SK-MEL-5 (cell line): Measurements from ENCODE around the gene ITPR3. TPM values are rescaled to one million over a fixed set of nuclear protein-coding genes. Genes with fewer than 3 reads are reported as not detected.

Experiments used
- DNase-seq: peaks from one replicate; pipeline ENCODE4 v3.0.0-alpha.2; 2016; ENCODE audit warnings: low read depth, low spot score
- in situ Hi-C: cut with HindIII; loops from 2 replicates; pipeline ENCODE4 v1.10.0; 2016; ENCODE audit warnings: low sequenced_read_pairs, high pct_unique_total_duplicates, low pct_unique_long_range_greater_than_20kb
- total RNA-seq: library from RNA; depleted of rRNA; stranded (reverse); fragments of >200 nt; shearing (Covaris generic); gene quantifications from 2 replicates; pipeline ENCODE4 v1.2.3, GENCODE V29; 2014

The ITPR3 gene
- total RNA-seq, 1 experiment from 2014 or later: 4.3 TPM

GRCh38 chr6:33713786-33714185 lies 92.7 kb downstream of the ITPR3 start:
- in situ Hi-C loops: no loop called here
- no peak for DNase-seq

DNA sequence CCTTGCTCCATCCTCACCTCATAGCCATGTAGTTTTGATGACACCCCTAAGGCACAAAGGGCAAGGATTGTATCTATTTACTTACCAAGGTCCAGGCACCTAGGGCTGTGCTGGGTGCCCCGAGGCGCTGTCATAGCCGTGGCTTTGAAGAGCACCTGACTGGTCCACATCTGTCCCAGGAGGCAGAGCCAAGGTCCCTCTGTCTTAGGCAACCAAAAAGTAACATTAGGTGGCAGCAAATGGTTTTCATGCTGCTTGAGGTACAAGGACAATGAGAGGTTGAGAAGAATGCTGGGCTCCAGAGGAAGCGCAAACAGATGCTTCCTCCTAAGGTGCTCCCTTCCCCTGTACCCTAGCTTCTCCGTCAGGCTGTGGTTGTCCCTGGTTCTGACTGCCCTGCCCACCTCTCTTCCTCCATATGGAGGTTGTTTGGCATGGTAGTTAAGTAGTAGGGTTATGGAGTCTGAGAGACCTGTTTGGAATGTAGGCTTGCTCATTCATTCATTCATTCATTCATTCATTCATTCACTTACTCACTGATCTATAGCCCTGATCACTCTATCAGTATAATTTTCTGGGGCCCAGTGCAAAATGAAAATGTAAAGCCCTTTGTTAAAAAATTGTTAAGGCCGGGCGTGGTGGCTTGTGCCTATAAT lies 93.4 kb downstream of the ITPR3 start:
- in situ Hi-C loops: no loop called here
- DNase-seq: no peak

DNA sequence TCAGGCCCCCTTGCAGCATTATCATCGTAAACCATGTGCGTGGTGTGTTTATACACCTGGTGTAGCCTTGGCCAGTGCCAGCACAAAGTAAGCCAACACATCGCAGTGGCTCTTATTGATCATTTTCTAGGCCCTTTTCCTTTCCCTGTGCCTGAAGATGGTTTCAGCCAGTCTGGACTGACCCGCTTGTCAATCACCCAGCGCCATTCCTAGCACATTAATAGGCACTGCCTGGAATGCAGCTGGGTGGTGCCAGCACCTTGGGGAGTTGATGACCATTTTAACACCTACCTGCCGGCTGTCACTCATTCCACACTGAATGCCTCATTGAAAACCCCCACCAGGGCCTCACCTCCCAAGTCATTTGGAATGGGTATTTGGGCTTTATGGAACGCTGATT lies 95.3 kb downstream of the ITPR3 start:
- in situ Hi-C loops: no loop called here
- DNase-seq: no peak

DNA sequence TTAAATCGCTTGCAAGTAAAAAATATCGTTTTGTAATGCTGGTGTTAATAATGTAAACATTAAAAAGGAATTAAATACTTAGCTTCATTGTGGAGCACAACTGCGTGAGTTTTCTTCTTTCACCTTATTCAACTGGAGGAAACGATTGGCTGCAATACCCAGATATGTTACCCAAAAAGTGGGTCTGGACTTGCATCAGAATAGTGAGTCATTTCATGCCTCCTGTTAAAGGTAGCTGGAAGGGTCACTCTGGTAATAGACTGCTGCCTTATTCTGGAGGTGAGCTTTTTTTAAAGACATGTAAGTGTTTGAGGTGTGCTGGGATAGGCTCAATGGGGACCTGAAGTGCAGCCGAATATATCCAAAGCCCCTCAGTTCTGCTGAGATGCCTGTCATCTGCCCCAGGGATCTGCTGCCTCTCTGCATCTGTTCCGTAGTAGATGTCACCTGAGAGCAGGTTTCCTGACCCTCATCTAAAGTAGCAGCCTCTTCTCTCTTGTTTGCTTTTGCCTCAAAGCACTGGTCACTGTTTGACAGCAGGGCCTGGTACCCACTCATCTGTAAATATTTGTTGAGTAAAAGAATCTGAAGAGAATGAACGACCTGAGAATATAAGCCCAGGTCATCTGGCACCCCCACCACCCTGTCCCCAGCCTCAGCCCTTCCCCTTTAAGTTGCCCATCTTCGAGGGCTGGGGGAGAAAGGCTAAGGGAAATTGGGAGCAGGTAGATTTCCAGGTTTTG lies 95.9 kb downstream of the ITPR3 start:
- no peak for DNase-seq
- in situ Hi-C loops: no loop called here

DNA sequence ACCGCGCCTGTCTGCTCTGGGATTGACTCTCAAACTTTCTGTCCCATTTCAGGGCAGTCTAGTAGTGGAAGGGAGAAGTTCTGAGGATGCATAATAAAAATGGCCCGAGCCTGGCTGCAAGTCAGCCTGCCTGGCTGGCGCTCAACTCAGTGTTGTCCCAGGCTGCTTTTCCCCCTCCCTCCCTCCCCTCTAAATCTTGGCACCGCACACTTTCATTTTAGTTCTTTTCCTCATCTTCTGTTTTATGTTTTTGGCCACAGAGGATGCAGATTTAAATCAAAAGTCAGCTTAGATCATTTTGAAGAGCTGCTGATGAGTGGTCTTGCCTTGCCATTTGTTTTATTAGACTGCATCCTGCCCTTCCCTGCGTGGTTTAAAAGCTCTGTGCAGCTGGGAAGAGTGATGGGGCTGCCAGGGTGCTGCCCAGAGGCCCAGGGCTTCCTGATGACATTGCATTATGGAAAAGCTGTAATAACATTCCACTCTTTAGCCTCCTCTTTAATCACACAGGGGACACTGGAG lies 96.9 kb downstream of the ITPR3 start:
- in situ Hi-C loops: no loop called here
- DNase-seq: no peak

DNA sequence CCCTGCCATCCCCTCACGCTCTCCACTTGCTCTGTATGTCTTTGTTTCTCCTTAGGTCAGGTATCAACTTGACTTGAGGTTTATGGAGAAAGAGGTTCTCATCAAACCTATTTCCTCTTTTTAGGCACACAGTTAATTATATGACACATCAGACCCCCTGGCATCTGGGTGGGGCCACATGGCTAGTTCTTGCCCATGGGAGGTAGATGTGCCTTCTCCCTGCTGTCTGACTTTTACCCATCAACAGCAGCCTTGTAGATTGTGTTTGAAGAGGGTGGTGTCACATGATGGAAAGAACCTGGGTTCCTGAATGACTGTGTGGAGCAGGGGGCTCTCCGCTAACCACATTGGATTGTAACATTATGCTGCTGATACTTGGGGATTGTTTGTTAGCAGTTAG lies 97.6 kb downstream of the ITPR3 start:
- in situ Hi-C loops: no loop called here
- no peak for DNase-seq

- DNase-seq: no peak
- in situ Hi-C loops: no loop called here
Observed at GRCh38 chr6:33719326-33719987, 98.3 kb downstream of the ITPR3 start.

- in situ Hi-C loops: no loop called here
- no peak for DNase-seq
Observed at GRCh38 chr6:33720998-33721397, 99.9 kb downstream of the ITPR3 start.

- in situ Hi-C loops: no loop called here
- DNase-seq: no peak
Observed at GRCh38 chr6:33721508-33721907, 100.4 kb downstream of the ITPR3 start.

GRCh38 chr6:33722103-33722623 lies 101.0 kb downstream of the ITPR3 start:
- DNase-seq: no peak
- in situ Hi-C loops: no loop called here

DNA sequence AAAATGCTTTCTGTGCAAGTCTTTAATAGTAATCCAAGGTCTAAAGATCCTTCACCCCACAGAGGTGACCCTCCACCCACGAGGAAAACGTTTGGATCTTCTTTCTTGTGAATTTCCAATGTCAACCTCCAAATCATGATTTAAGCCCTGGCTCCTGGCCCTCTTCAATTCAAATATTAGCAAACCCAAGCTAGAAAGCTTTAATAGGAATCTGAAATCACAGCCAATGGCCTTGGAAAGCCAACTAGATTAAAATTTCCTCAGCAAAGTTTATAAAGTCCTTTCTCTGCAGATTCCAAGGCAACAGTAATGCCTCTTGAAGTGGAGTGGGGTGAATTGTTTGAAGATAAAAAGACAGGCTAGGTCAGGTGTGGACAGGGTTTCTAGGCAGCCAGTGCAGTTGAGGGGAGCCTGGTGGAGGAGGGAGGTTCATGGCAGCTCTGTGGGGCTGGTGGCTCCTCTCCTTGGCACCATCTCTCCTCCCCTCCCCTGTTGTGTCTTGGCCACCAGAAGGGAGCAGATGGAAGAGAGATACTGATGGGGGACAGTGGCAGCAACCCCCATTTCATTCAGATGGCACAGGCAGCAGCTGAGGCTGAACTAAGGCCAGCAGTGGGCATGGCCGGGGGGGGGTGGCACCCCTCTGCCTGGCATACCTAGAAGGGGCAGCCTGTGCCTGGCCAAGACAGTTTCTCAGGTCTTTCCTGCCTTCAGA lies 102.4 kb downstream of the ITPR3 start:
- in situ Hi-C loops: no loop called here
- DNase-seq: no peak

GRCh38 chr6:33724102-33725023 lies 103.2 kb downstream of the ITPR3 start:
- in situ Hi-C loops: no loop called here
- DNase-seq: no peak

- no peak for DNase-seq
- in situ Hi-C loops: no loop called here
Observed at GRCh38 chr6:33725222-33725621, 104.1 kb downstream of the ITPR3 start.

DNA sequence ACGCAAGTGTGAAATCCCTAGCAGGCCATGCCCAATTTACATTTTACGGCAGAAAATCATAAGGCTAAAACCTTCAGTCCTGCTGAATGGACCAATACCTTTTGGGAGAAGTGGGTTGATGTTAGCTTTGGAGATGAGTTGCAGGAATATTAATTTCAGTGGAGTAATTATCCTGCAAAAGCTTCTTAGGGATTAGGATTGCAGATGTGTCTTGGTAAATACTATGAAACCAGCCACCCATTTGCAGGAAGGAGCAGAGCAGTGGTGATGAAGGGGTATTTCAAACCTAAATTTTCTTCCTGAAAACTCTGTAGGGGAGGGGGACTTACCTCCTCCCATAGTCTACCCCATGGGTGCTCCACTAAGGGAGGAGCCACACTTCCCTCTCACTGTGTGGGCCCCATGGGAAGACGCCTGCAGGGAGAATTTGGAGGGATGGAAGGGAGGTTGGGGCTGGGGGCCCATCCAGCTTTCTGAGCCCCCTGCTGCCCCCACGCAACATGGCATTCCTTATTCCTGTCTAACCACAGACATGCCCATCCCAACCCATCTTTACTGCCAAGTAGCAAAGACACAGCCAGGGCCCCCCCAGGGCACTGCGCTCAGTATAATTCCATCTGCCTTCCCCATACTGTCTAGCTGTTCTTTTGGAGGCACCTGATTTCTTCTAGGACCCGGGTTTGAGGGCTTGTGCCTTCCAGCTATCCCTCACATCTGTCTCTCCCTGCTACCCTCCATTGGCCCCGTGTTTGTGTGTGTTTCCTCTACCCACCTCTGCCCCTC lies 105.0 kb downstream of the ITPR3 start:
- in situ Hi-C loops: no loop called here
- DNase-seq: no peak

DNA sequence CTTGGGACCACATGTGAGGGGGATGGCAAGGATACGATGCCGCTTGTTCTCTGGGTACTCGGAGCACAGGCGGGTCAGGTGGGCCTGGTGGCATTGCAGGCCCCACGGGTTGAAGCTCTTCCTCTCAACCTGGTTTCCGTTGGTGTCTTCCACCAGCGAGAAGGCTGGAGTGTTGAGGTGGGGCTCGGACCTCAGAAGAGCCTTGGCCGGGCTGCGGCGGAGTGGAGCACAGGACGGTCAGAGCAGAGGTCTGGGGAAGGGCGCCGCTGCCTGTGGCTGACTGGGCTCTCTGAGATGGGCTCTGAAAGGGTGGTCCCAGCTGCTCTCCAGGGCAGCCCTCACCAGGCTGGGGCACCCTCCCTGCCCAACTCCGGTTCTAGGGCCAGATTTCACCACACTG lies 105.6 kb downstream of the ITPR3 start:
- no peak for DNase-seq
- in situ Hi-C loops: no loop called here

GRCh38 chr6:33727126-33727525 lies 106.0 kb downstream of the ITPR3 start:
- in situ Hi-C loops: no loop called here
- DNase-seq: no peak
